Activated naive CD8-positive, alpha-beta T cell treated with anti-CD3 and anti-CD28 coated beads, Interleukin-2, amount 50 U/mL, for 24 hours (primary cell): Measurements from ENCODE around the gene ATG4C.
A peak's percentile ranks its signal among the peaks of the same experiment; 100 is the strongest.
"Not testable (repeated sequence)": the region's sequence is repeated elsewhere in the genome, so short reads cannot be mapped to it uniquely, and the experiment has no call there.

Experiments
- ATAC-seq: fragments of 150-1000 bp; cut with Tn5 transposase; one replicate; pipeline ENCODE4 v1.10.0; 2021
- DNase-seq: peaks from one replicate; pipeline ENCODE4 v3.0.0; 2021
- H3K27ac Mint-ChIP-seq: one replicate; pipeline ENCODE4 v1.8.0; 2021; ENCODE audit warnings: mild to moderate bottlenecking, mixed read lengths
- H3K27me3 Mint-ChIP-seq: one replicate; pipeline ENCODE4 v1.8.0; 2021; ENCODE audit warnings: mixed read lengths
- H3K36me3 Mint-ChIP-seq: one replicate; pipeline ENCODE4 v1.8.0; 2021; ENCODE audit warnings: low read depth, mixed read lengths
- H3K4me1 Mint-ChIP-seq: one replicate; pipeline ENCODE4 v1.8.0; 2021; ENCODE audit warnings: mixed read lengths
- H3K4me3 Mint-ChIP-seq: one replicate; pipeline ENCODE4 v1.8.0; 2021; ENCODE audit warnings: mild to moderate bottlenecking, moderate library complexity, mixed read lengths
- H3K9me3 Mint-ChIP-seq: one replicate; pipeline ENCODE4 v1.8.0; 2021; ENCODE audit warnings: mixed read lengths

Gene ATG4C

GRCh38 chr1:62783736-62784508, at the start of gene ATG4C:
Gene ATG4C (plus strand): TSS chr1:62784132. CDS start chr1:62803787, 19,655 bp downstream.
- peaks cover 16% of the 10 kb centered on the region for H3K4me1 Mint-ChIP-seq

GRCh38 chr1:62735491-62736171, 48.3 kb upstream of the ATG4C start:
- Mint-ChIP-seq H3K4me1 (no peaks in the 10 kb centered on the region), H3K9me3 (no peaks in the 10 kb centered on the region), H3K36me3 (no peaks in the 10 kb centered on the region), H3K4me3 (no peak overlapping the region), H3K27me3 (peaks cover under 1% of the 10 kb centered on the region), H3K27ac (no peak overlapping the region)
- DNase-seq (no peak), ATAC-seq (no peak)

More at GRCh38 chr1:62783736-62784508, at the start of gene ATG4C:
- peak; percentile 98 for ATAC-seq
- Mint-ChIP-seq H3K27ac (no peak within 1 kb of the TSS), H3K9me3 (no peaks in the 10 kb centered on the region), H3K27me3 (no peaks in the 10 kb centered on the region), H3K4me3 (no peak within 1 kb of the TSS), H3K36me3 (no peaks in the 10 kb centered on the region)
- DNase-seq: peak; percentile 88

GRCh38 chr1:62740701-62741100, 43.2 kb upstream of the ATG4C start:
- peaks cover 12% of the 10 kb centered on the region for H3K27me3 Mint-ChIP-seq
- H3K4me3 Mint-ChIP-seq, DNase-seq, H3K9me3 Mint-ChIP-seq, H3K36me3 Mint-ChIP-seq, H3K4me1 Mint-ChIP-seq, ATAC-seq, H3K27ac Mint-ChIP-seq: not testable (repeated sequence)

- H3K36me3 Mint-ChIP-seq: no peaks in the 10 kb centered on the region
- no peak for ATAC-seq
Observed at GRCh38 chr1:62744611-62745577, 39.0 kb upstream of the ATG4C start.

GRCh38 chr1:62746086-62746808, 37.7 kb upstream of the ATG4C start:
- H3K4me3 Mint-ChIP-seq: no peak overlapping the region
- no peaks in the 10 kb centered on the region for H3K9me3 Mint-ChIP-seq
- no peaks in the 10 kb centered on the region for H3K4me1 Mint-ChIP-seq
- DNase-seq (no peak), ATAC-seq (no peak)
- no peaks in the 10 kb centered on the region for H3K36me3 Mint-ChIP-seq
- no peak overlapping the region for H3K27ac Mint-ChIP-seq
- H3K27me3 Mint-ChIP-seq: peaks cover 8% of the 10 kb centered on the region

More at GRCh38 chr1:62744611-62745577, 39.0 kb upstream of the ATG4C start:
- no peak overlapping the region for H3K27ac Mint-ChIP-seq
- H3K4me1 Mint-ChIP-seq: no peaks in the 10 kb centered on the region
- DNase-seq: no peak
- H3K9me3 Mint-ChIP-seq: no peaks in the 10 kb centered on the region
- H3K4me3 Mint-ChIP-seq: no peak overlapping the region
- peaks cover 12% of the 10 kb centered on the region for H3K27me3 Mint-ChIP-seq

- Mint-ChIP-seq H3K4me1 (no peaks in the 10 kb centered on the region), H3K27me3 (peaks cover 4% of the 10 kb centered on the region), H3K9me3 (no peaks in the 10 kb centered on the region), H3K36me3 (no peaks in the 10 kb centered on the region), H3K27ac (no peak overlapping the region), H3K4me3 (no peak overlapping the region)
- ATAC-seq (no peak), DNase-seq (no peak)
Observed at GRCh38 chr1:62746809-62747138, 37.2 kb upstream of the ATG4C start.

GRCh38 chr1:62753031-62753965, 30.6 kb upstream of the ATG4C start:
- Mint-ChIP-seq H3K4me1 (no peaks in the 10 kb centered on the region), H3K9me3 (no peaks in the 10 kb centered on the region), H3K4me3 (no peak overlapping the region), H3K36me3 (no peaks in the 10 kb centered on the region), H3K27me3 (no peaks in the 10 kb centered on the region), H3K27ac (no peak overlapping the region)
- ATAC-seq (no peak), DNase-seq (no peak)

GRCh38 chr1:62754938-62755337, 29.0 kb upstream of the ATG4C start:
- not testable (repeated sequence) for H3K27ac Mint-ChIP-seq, H3K4me1 Mint-ChIP-seq, H3K36me3 Mint-ChIP-seq, H3K9me3 Mint-ChIP-seq, ATAC-seq, H3K27me3 Mint-ChIP-seq, H3K4me3 Mint-ChIP-seq, DNase-seq

GRCh38 chr1:62756255-62756884, 27.6 kb upstream of the ATG4C start:
- not testable (repeated sequence) for H3K27ac Mint-ChIP-seq, DNase-seq, ATAC-seq, H3K27me3 Mint-ChIP-seq, H3K4me1 Mint-ChIP-seq, H3K36me3 Mint-ChIP-seq, H3K4me3 Mint-ChIP-seq, H3K9me3 Mint-ChIP-seq

- H3K27ac Mint-ChIP-seq, H3K4me1 Mint-ChIP-seq, DNase-seq, H3K27me3 Mint-ChIP-seq, H3K36me3 Mint-ChIP-seq, H3K9me3 Mint-ChIP-seq, ATAC-seq, H3K4me3 Mint-ChIP-seq: not testable (repeated sequence)
Observed at GRCh38 chr1:62759232-62759875, 24.6 kb upstream of the ATG4C start.

- not testable (repeated sequence) for H3K9me3 Mint-ChIP-seq, H3K4me1 Mint-ChIP-seq, DNase-seq, ATAC-seq, H3K4me3 Mint-ChIP-seq, H3K27ac Mint-ChIP-seq, H3K36me3 Mint-ChIP-seq, H3K27me3 Mint-ChIP-seq
Observed at GRCh38 chr1:62760021-62760782, 23.7 kb upstream of the ATG4C start.

GRCh38 chr1:62761223-62761870, 22.6 kb upstream of the ATG4C start:
- not testable (repeated sequence) for DNase-seq, H3K9me3 Mint-ChIP-seq, H3K4me1 Mint-ChIP-seq, H3K36me3 Mint-ChIP-seq, ATAC-seq, H3K4me3 Mint-ChIP-seq, H3K27ac Mint-ChIP-seq, H3K27me3 Mint-ChIP-seq
